Measurements from ENCODE around the gene ADH1A. TPM values are rescaled to one million over a fixed set of nuclear protein-coding genes. Genes with fewer than 3 reads are reported as not detected.
"Not testable (repeated sequence)": the region's sequence is repeated elsewhere in the genome, so short reads cannot be mapped to it uniquely, and the experiment has no call there.

ADH1A gene
- polyA plus RNA-seq, 1 experiment, result not detected

DNA sequence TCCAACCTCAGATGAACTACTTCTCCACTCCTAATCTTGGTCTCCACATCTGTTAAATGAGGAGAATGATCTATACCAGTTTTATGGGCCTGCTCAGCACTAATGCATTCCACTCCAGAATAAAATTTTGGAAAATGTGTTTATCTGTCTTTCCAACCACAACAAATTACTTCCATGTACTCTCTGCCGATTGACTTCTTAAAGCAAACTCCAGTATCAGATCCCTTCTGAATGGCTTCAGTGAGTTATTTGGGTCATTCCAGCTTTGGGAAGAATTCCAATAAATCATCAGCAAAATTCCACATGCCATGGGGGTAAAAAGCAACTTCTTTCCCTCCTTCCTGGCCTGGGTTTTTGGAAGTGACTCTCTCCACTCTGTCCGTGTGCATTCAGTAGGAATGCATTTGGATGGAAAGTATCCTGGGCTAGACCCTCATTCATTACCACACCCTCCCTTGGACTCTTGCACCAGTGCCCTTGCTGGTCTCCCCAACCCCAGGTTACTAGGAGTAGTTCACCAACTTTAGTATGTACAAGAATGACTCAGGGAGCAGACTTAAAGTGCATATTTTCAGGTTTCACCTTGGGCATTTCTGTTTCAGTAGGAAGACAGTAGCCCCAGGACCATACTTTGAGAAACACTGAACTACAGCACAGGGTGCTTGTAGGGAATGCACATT is 56.3 kb downstream of the ADH1A start:
- CTCF ChIA-PET, result no interaction called here
- no peak overlapping the region for H3K4me3 ChIP-seq (ENCODE audit: low read depth, low read length)
- peak; percentile 82 for DNase-seq (ENCODE audit: low read depth)
- H3K36me3 ChIP-seq (ENCODE audit: control insufficient read depth, insufficient read depth, low read length), result no peaks in the 10 kb centered on the region
- POLR2A ChIA-PET, result no interaction called here
- TF ChIP-seq, protein P1, sequence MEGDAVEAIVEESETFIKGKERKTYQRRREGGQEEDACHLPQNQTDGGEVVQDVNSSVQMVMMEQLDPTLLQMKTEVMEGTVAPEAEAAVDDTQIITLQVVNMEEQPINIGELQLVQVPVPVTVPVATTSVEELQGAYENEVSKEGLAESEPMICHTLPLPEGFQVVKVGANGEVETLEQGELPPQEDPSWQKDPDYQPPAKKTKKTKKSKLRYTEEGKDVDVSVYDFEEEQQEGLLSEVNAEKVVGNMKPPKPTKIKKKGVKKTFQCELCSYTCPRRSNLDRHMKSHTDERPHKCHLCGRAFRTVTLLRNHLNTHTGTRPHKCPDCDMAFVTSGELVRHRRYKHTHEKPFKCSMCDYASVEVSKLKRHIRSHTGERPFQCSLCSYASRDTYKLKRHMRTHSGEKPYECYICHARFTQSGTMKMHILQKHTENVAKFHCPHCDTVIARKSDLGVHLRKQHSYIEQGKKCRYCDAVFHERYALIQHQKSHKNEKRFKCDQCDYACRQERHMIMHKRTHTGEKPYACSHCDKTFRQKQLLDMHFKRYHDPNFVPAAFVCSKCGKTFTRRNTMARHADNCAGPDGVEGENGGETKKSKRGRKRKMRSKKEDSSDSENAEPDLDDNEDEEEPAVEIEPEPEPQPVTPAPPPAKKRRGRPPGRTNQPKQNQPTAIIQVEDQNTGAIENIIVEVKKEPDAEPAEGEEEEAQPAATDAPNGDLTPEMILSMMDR (IDR thresholded peaks at IDR 0.05; ENCODE audit: insufficient read depth, low read depth, low read length), result no peak
- H3K27me3 ChIP-seq (ENCODE audit: control insufficient read depth, insufficient read depth, low read length), result no peaks in the 10 kb centered on the region

DNA sequence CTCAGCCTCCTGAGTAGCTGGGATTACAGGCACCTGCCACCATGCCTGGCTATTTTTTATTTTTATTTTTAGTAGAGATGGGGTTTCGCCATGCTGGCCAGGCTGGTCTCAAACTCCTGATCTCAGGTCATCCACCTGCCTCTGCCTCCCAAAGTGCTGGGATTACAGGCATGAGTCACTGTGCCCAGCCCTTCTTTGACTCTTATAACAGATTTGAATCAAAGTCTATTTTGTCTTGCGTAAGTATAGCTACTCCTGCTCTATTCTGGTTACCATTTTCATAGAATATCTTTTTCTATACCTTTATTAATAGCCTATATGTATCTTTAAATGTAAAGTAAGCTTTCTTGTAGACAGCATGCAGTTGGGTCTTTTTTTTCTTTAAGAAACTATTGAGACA is 57.4 kb downstream of the ADH1A start:
- H3K27me3 ChIP-seq (ENCODE audit: control insufficient read depth, insufficient read depth, low read length); H3K4me3 ChIP-seq (ENCODE audit: low read depth, low read length); H3K36me3 ChIP-seq (ENCODE audit: control insufficient read depth, insufficient read depth, low read length); CTCF ChIA-PET; DNase-seq (ENCODE audit: low read depth); POLR2A ChIA-PET: not testable (repeated sequence)

DNA sequence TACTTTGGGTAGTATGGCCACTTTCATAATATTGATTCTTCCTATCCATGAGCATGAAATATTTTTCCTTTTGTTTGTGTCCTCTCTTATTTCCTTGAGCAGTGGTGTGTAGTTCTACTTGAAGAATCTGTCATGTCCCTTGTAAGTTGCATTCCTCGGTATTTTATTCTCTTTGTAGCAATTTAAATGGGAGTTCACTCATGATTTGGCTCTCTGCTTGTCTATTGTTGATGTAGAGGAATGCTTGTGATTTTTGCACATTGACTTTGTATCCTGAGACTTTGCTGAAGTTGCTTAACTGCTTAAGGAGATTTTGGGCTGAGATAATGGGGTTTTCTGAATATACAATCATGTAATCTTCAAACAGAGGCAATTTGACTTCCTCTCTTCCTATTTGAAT is 62.1 kb downstream of the ADH1A start:
- DNase-seq (ENCODE audit: low read depth); H3K36me3 ChIP-seq (ENCODE audit: control insufficient read depth, insufficient read depth, low read length); CTCF ChIA-PET; H3K27me3 ChIP-seq (ENCODE audit: control insufficient read depth, insufficient read depth, low read length); POLR2A ChIA-PET; H3K4me3 ChIP-seq (ENCODE audit: low read depth, low read length): not testable (repeated sequence)

GRCh38 chr4:99227646-99228045 is 63.1 kb downstream of the ADH1A start:
- H3K36me3 ChIP-seq (ENCODE audit: control insufficient read depth, insufficient read depth, low read length); DNase-seq (ENCODE audit: low read depth); H3K4me3 ChIP-seq (ENCODE audit: low read depth, low read length); POLR2A ChIA-PET; H3K27me3 ChIP-seq (ENCODE audit: control insufficient read depth, insufficient read depth, low read length); CTCF ChIA-PET: not testable (repeated sequence)

Other genes starting within 250 kb of the ADH1A start
- gene ADH5, start 202.2 kb downstream of the ADH1A start, polyA plus RNA-seq (2011; rRNA removed), result 205 and 283 TPM in 2 replicates
- gene ADH4, start 146.7 kb downstream of the ADH1A start, polyA plus RNA-seq (2011; rRNA removed), result not detected in 2 replicates
- 0.02 and 0.05 TPM in 2 replicates for gene ADH6, start 71.7 kb downstream of the ADH1A start, polyA plus RNA-seq (2011; rRNA removed)
- 0.04 TPM in 2 replicates for gene ADH1B, start 30.4 kb upstream of the ADH1A start, polyA plus RNA-seq (2011; rRNA removed)
- gene ADH1C, start 61.8 kb upstream of the ADH1A start, polyA plus RNA-seq (2011; rRNA removed), result 0.13 and 0.28 TPM in 2 replicates
- gene ADH7, start 144.4 kb upstream of the ADH1A start, polyA plus RNA-seq (2011; rRNA removed), result not detected in 2 replicates
- not detected in 2 replicates for gene C4orf17, start 220.0 kb upstream of the ADH1A start, polyA plus RNA-seq (2011; rRNA removed)

All from BJ (cell line).